ENCODE measurements around the gene PIEZO2.

PIEZO2 gene

DNA sequence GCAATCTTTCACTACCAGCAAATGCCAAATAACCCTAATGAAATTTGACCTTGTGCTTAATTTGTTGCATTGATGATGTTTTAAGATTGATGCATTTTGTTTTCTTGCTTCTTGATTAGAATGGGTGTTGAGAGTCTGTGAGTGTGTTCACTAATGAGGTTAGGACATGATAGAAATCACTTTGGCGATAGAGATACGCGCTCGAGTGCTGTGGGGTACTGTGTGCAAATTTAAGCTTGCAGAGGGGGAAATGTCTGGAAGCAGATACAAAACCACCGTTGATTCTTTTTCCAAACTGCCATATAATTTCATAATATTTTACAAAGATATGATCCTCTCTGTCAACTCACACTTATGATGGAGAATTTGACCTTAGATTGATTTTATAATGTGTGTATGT lies 200.9 kb downstream of the PIEZO2 start (continued):
- TF ChIP-seq, protein P1, sequence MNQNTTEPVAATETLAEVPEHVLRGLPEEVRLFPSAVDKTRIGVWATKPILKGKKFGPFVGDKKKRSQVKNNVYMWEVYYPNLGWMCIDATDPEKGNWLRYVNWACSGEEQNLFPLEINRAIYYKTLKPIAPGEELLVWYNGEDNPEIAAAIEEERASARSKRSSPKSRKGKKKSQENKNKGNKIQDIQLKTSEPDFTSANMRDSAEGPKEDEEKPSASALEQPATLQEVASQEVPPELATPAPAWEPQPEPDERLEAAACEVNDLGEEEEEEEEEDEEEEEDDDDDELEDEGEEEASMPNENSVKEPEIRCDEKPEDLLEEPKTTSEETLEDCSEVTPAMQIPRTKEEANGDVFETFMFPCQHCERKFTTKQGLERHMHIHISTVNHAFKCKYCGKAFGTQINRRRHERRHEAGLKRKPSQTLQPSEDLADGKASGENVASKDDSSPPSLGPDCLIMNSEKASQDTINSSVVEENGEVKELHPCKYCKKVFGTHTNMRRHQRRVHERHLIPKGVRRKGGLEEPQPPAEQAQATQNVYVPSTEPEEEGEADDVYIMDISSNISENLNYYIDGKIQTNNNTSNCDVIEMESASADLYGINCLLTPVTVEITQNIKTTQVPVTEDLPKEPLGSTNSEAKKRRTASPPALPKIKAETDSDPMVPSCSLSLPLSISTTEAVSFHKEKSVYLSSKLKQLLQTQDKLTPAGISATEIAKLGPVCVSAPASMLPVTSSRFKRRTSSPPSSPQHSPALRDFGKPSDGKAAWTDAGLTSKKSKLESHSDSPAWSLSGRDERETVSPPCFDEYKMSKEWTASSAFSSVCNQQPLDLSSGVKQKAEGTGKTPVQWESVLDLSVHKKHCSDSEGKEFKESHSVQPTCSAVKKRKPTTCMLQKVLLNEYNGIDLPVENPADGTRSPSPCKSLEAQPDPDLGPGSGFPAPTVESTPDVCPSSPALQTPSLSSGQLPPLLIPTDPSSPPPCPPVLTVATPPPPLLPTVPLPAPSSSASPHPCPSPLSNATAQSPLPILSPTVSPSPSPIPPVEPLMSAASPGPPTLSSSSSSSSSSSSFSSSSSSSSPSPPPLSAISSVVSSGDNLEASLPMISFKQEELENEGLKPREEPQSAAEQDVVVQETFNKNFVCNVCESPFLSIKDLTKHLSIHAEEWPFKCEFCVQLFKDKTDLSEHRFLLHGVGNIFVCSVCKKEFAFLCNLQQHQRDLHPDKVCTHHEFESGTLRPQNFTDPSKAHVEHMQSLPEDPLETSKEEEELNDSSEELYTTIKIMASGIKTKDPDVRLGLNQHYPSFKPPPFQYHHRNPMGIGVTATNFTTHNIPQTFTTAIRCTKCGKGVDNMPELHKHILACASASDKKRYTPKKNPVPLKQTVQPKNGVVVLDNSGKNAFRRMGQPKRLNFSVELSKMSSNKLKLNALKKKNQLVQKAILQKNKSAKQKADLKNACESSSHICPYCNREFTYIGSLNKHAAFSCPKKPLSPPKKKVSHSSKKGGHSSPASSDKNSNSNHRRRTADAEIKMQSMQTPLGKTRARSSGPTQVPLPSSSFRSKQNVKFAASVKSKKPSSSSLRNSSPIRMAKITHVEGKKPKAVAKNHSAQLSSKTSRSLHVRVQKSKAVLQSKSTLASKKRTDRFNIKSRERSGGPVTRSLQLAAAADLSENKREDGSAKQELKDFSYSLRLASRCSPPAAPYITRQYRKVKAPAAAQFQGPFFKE (tag by site-specific recombination; IDR thresholded peaks at IDR 0.05; ENCODE audit: borderline replicate concordance), result no peak
- TF ChIP-seq ZNF747 (tag by site-specific recombination; IDR thresholded peaks at IDR 0.05) (no peak), ZSCAN16 (tag by site-specific recombination; IDR thresholded peaks at IDR 0.05) (no peak), ZNF621 (tag by site-specific recombination; IDR thresholded peaks at IDR 0.05) (no peak)

GRCh38 chr18:10946058-10946457 lies 203.3 kb downstream of the PIEZO2 start:
- ChIA-PET CTCF (interaction anchor here (1.5 kb wide), 1 partner anchor 94 kb away, joined by 8 read pairs; no protein-coding TSS in a partner anchor), POLR2A (no interaction called here)
- TF ChIP-seq, protein P2, sequence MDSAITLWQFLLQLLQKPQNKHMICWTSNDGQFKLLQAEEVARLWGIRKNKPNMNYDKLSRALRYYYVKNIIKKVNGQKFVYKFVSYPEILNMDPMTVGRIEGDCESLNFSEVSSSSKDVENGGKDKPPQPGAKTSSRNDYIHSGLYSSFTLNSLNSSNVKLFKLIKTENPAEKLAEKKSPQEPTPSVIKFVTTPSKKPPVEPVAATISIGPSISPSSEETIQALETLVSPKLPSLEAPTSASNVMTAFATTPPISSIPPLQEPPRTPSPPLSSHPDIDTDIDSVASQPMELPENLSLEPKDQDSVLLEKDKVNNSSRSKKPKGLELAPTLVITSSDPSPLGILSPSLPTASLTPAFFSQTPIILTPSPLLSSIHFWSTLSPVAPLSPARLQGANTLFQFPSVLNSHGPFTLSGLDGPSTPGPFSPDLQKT (IDR thresholded peaks at IDR 0.05; ENCODE audit: borderline replicate concordance, low read depth, low read length), result no peak
- TF ChIP-seq KLF7 (tag by site-specific recombination; IDR thresholded peaks at IDR 0.05; ENCODE audit: borderline replicate concordance), result no peak
- no peak for TF ChIP-seq ZNF133 (tag by site-specific recombination; IDR thresholded peaks at IDR 0.05)
- TF ChIP-seq ZNF530 (tag by site-specific recombination; IDR thresholded peaks at IDR 0.05; ENCODE audit: low read depth), result no peak
- TF ChIP-seq TRIM28 (IDR thresholded peaks at IDR 0.05; ENCODE audit: borderline replicate concordance, low read length), result peak; percentile 90
- TF ChIP-seq SETDB1 (IDR thresholded peaks at IDR 0.05; ENCODE audit: insufficient read length, low read length), result peak; percentile 92
- no peak for TF ChIP-seq SCRT1 (tag by site-specific recombination; IDR thresholded peaks at IDR 0.05; ENCODE audit: borderline replicate concordance)
- TF ChIP-seq ZNF626 (tag by site-specific recombination; IDR thresholded peaks at IDR 0.05), result no peak
- no peak for TF ChIP-seq ZNF416 (tag by site-specific recombination; IDR thresholded peaks at IDR 0.05)
- TF ChIP-seq ZBTB26 (tag by site-specific recombination; optimal IDR thresholded peaks at IDR 0.05), result no peak
- no peak for TF ChIP-seq ZNF184 (tag by site-specific recombination; IDR thresholded peaks at IDR 0.05)
- TF ChIP-seq, protein P3, sequence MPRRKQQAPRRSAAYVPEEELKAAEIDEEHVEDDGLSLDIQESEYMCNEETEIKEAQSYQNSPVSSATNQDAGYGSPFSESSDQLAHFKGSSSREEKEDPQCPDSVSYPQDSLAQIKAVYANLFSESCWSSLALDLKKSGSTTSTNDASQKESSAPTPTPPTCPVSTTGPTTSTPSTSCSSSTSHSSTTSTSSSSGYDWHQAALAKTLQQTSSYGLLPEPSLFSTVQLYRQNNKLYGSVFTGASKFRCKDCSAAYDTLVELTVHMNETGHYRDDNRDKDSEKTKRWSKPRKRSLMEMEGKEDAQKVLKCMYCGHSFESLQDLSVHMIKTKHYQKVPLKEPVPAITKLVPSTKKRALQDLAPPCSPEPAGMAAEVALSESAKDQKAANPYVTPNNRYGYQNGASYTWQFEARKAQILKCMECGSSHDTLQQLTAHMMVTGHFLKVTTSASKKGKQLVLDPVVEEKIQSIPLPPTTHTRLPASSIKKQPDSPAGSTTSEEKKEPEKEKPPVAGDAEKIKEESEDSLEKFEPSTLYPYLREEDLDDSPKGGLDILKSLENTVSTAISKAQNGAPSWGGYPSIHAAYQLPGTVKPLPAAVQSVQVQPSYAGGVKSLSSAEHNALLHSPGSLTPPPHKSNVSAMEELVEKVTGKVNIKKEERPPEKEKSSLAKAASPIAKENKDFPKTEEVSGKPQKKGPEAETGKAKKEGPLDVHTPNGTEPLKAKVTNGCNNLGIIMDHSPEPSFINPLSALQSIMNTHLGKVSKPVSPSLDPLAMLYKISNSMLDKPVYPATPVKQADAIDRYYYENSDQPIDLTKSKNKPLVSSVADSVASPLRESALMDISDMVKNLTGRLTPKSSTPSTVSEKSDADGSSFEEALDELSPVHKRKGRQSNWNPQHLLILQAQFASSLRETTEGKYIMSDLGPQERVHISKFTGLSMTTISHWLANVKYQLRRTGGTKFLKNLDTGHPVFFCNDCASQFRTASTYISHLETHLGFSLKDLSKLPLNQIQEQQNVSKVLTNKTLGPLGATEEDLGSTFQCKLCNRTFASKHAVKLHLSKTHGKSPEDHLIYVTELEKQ (tag by site-specific recombination; IDR thresholded peaks at IDR 0.05; ENCODE audit: borderline replicate concordance), result no peak
- TF ChIP-seq, protein P4, sequence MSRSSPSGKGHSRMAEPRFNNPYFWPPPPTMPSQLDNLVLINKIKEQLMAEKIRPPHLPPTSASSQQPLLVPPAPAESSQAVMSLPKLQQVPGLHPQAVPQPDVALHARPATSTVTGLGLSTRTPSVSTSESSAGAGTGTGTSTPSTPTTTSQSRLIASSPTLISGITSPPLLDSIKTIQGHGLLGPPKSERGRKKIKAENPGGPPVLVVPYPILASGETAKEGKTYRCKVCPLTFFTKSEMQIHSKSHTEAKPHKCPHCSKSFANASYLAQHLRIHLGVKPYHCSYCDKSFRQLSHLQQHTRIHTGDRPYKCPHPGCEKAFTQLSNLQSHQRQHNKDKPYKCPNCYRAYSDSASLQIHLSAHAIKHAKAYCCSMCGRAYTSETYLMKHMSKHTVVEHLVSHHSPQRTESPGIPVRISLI (tag by site-specific recombination; IDR thresholded peaks at IDR 0.05), result no peak
- Histone ChIP-seq H3K27ac (ENCODE audit: extremely low read depth, low read depth, low read length) (no peak overlapping the region), H3K4me1 (ENCODE audit: control insufficient read depth, insufficient read depth, low read length) (no peaks in the 10 kb centered on the region), H3K9me3 (ENCODE audit: control insufficient read depth, insufficient read depth, low read depth, low read length) (no peaks in the 10 kb centered on the region; the same call in none of the 2 replicates), H3K4me3 (ENCODE audit: low read depth, low read length) (no peak overlapping the region), H3K36me3 (ENCODE audit: control insufficient read depth in 2 of 2, insufficient read depth in 1 of 2, low read length in 2 of 2) (no peaks in the 10 kb centered on the region)
